GM13977 (cell line): ENCODE data around the gene VAT1L.

Experiments used
- DNase-seq: peaks from one replicate; pipeline ENCODE4 v3.0.0; 2012; ENCODE audit warnings: low spot score
- CTCF ChIP-seq: IDR thresholded peaks from 2 replicates; pipeline ENCODE4 v1.5.1; 2012; ENCODE audit warnings: mild to moderate bottlenecking, control low read depth; ENCODE audit not compliant: insufficient read depth; ENCODE audit errors: extremely low read depth, missing control alignments
- in situ Hi-C: fragments of 300-500 bp; cut with MboI; formaldehyde crosslinking; loops from one replicate; pipeline ENCODE4 v1.12.0; 2022; ENCODE audit warnings: low sequenced_read_pairs, low pct_unique_long_range_greater_than_20kb, mixed read lengths, inconsistent platforms; ENCODE audit not compliant: unreplicated experiment

VAT1L gene

GRCh38 chr16:77859493-77860232, 71.3 kb downstream of the VAT1L start:
- no peak for DNase-seq
- no peak for TF ChIP-seq CTCF
- in situ Hi-C loops: no loop called here

- no peak for DNase-seq
- TF ChIP-seq CTCF: no peak
- in situ Hi-C loops: no loop called here
Observed at GRCh38 chr16:77860953-77861352, 72.6 kb downstream of the VAT1L start.

DNA sequence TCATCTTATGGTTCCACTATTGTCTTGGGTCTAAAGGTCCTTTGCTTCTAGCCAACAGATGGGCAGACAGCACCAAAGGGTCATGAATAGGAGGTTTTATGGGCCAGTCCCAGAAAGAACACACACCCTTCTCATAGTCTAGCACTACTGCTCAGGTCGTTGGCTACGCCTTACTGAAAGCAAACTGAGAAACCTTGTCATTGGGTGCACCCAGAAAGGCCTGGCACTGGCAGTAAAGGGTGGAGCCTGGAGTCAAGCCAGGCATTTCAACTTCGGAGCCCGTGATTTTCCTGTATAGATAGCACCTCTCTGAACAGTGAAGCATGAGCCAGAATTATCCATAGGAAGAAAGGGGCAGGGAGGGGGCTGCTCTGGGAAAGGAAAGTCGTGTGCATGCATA, 74.9 kb downstream of the VAT1L start:
- in situ Hi-C loops: no loop called here
- DNase-seq: no peak
- TF ChIP-seq CTCF: no peak

GRCh38 chr16:77866752-77867151, 78.4 kb downstream of the VAT1L start:
- no peak for TF ChIP-seq CTCF
- in situ Hi-C loops: no loop called here
- DNase-seq: no peak

- TF ChIP-seq CTCF: no peak
- in situ Hi-C loops: no loop called here
- DNase-seq: no peak
Observed at GRCh38 chr16:77868052-77868451, 79.7 kb downstream of the VAT1L start.

DNA sequence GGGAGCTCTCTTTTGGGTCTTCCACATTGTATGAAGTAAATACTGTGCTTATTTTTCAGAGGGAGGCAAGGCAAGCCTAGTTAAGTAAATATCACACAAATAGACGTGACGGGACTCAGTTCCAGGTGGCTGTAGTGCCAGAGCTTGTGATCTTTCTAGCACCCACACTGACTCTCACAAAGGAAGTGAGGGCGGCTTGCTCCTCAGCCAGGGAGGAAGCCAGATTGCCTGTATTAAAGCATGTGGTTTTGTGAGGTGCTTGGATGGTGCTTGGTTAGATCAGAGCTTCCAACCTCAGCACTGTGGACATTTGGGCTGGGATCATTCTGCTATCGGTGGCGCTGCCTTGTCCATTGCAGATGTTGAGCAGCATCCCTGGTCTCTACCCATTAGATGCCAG, 80.1 kb downstream of the VAT1L start:
- DNase-seq: no peak
- in situ Hi-C loops: no loop called here
- no peak for TF ChIP-seq CTCF
